Type B pancreatic cell (in vitro differentiated cells): ENCODE results near the gene PIK3R4. TPM values are rescaled to one million over a fixed set of nuclear protein-coding genes. Genes with fewer than 3 reads are reported as not detected.

ENCODE experiments used
- DNase-seq: peaks from one replicate; pipeline ENCODE4 v3.0.0; 2021; ENCODE audit warnings: mixed read lengths; ENCODE audit not compliant: unreplicated experiment; ENCODE audit errors: extremely low spot score
- H3K27ac Mint-ChIP-seq: 2 replicates; pipeline ENCODE4 v1.8.0; 2021; ENCODE audit warnings: mild to moderate bottlenecking, mixed read lengths
- H3K27me3 Mint-ChIP-seq: 2 replicates; pipeline ENCODE4 v1.8.0; 2021; ENCODE audit warnings: mixed read lengths
- H3K36me3 Mint-ChIP-seq: 2 replicates; pipeline ENCODE4 v1.8.0; 2021; ENCODE audit warnings: mixed read lengths
- H3K4me1 Mint-ChIP-seq: one replicate; pipeline ENCODE4 v1.8.0; 2021; ENCODE audit warnings: mixed read lengths; ENCODE audit not compliant: unreplicated experiment
- H3K4me3 Mint-ChIP-seq: 2 replicates; pipeline ENCODE4 v1.8.0; 2021; ENCODE audit warnings: mild to moderate bottlenecking, mixed read lengths
- H3K9me3 Mint-ChIP-seq: 2 replicates; pipeline ENCODE4 v1.8.0; 2021; ENCODE audit warnings: mixed read lengths
- CTCF ChIP-seq: fragments of 200-600 bp; sonication (generic); conservative IDR thresholded peaks from 2 replicates; pipeline ENCODE4 v1.5.0; 2021; ENCODE audit warnings: antibody characterized with exemption, mild to moderate bottlenecking
- total RNA-seq: library from RNA; stranded (reverse); gene quantifications from 2 replicates; pipeline ENCODE4 v1.2.1, GENCODE V29; 2021; ENCODE audit warnings: low replicate concordance

The PIK3R4 gene
- total RNA-seq, 1 donor from 2014 or later = 26.0 TPM

GRCh38 chr3:130644628-130645253, 101.9 kb downstream of the PIK3R4 start:
- no peaks in the 10 kb centered on the region for H3K9me3 Mint-ChIP-seq
- H3K36me3 Mint-ChIP-seq = no peaks in the 10 kb centered on the region
- no peak overlapping the region for H3K27ac Mint-ChIP-seq
- H3K4me3 Mint-ChIP-seq = no peak overlapping the region
- no peaks in the 10 kb centered on the region for H3K4me1 Mint-ChIP-seq
- DNase-seq = no peak
- TF ChIP-seq CTCF = no peak
- H3K27me3 Mint-ChIP-seq = peaks cover 35% of the 10 kb centered on the region

GRCh38 chr3:130640027-130640426, 106.6 kb downstream of the PIK3R4 start:
- no peak overlapping the region for H3K27ac Mint-ChIP-seq
- H3K4me1 Mint-ChIP-seq = no peaks in the 10 kb centered on the region
- H3K36me3 Mint-ChIP-seq = no peaks in the 10 kb centered on the region
- H3K9me3 Mint-ChIP-seq = no peaks in the 10 kb centered on the region
- no peak overlapping the region for H3K4me3 Mint-ChIP-seq
- no peak for TF ChIP-seq CTCF
- H3K27me3 Mint-ChIP-seq = peaks cover 37% of the 10 kb centered on the region
- no peak for DNase-seq

DNA sequence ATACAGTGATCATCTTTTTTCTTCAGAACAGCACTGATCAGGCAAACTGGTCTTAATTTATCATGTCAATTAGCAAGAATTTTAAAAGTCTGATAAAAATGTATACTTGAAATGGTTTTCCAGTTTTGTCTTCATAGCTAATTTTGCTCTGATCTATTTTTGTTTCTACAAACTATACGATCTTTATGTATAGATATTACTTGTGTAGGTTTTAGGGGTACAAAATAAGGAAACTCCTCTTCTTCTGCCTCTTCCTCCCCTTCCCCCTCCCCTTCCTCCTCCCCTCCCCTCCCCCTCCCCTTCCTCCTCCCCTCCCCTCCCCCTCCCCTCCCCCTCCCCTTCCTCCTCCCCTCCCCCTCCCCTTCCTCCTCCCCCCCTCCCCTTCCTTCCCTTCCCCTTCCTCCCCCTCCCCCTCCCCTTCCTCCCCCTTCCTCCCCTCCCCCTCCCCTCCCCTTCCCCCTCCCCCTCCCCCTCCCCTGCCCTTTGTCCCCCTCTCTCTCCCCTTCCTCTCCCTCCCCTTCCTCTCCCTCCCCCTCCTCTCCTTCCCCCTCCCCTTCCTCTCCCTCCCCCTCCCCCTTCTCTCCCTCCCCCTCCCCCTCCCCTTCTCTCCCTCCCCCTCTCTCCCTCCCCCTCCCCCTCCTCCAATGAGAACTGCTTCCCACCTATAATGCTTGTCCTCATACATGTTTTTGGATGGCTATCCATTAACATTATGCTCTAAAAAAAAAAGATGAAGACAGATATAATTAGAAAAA, 110.0 kb downstream of the PIK3R4 start:
- no peak overlapping the region for H3K4me3 Mint-ChIP-seq
- no peak overlapping the region for H3K27ac Mint-ChIP-seq
- H3K4me1 Mint-ChIP-seq = no peaks in the 10 kb centered on the region
- no peaks in the 10 kb centered on the region for H3K36me3 Mint-ChIP-seq
- TF ChIP-seq CTCF = no peak
- H3K9me3 Mint-ChIP-seq = no peaks in the 10 kb centered on the region
- DNase-seq = no peak
- H3K27me3 Mint-ChIP-seq = peaks cover 17% of the 10 kb centered on the region

GRCh38 chr3:130635978-130636377, 110.7 kb downstream of the PIK3R4 start:
- Mint-ChIP-seq H3K36me3 (no peaks in the 10 kb centered on the region), H3K27ac (no peak overlapping the region), H3K4me1 (no peaks in the 10 kb centered on the region), H3K9me3 (no peaks in the 10 kb centered on the region), H3K4me3 (no peak overlapping the region), H3K27me3 (peaks cover 17% of the 10 kb centered on the region)
- no peak for TF ChIP-seq CTCF
- no peak for DNase-seq

DNA sequence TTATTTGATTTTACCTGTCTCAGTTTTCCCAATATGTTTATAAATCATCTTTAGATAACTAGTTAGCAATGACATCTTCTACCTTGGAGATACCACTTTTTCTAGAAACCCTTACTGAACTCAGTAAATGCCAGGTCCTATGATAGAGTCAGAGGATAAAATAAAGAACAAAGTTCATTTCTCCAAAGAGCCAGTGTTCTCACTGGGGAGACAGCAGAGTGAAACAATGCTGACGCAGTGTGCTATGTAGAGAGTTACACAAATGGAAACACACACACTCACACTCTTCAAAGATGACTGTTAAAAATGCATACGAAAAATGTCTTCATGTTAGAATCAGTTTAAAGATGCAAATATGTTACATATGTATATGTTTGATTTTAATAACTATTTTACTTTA, 111.3 kb downstream of the PIK3R4 start:
- TF ChIP-seq CTCF = no peak
- H3K9me3 Mint-ChIP-seq = no peaks in the 10 kb centered on the region
- DNase-seq = no peak
- no peak overlapping the region for H3K27ac Mint-ChIP-seq
- H3K36me3 Mint-ChIP-seq = no peaks in the 10 kb centered on the region
- no peaks in the 10 kb centered on the region for H3K4me1 Mint-ChIP-seq
- H3K27me3 Mint-ChIP-seq = peaks cover 17% of the 10 kb centered on the region
- H3K4me3 Mint-ChIP-seq = no peak overlapping the region

Other genes starting within 250 kb of the PIK3R4 start
- gene COL6A6, start 229.7 kb downstream of the PIK3R4 start, total RNA-seq = 1.1 and 6.3 TPM in 2 replicates
- gene ATP2C1, start 147.3 kb upstream of the PIK3R4 start, total RNA-seq = 78.3 and 81.0 TPM in 2 replicates